HS-5 (cell line): ENCODE data around the gene DCUN1D2.
"Not testable (repeated sequence)": the region's sequence is repeated elsewhere in the genome, so short reads cannot be mapped to it uniquely, and the experiment has no call there.

Source experiments
- DNase-seq: peaks from one replicate; pipeline ENCODE4 v3.0.0-alpha.2; 2012; ENCODE audit warnings: low read depth

The DCUN1D2 gene

DNA sequence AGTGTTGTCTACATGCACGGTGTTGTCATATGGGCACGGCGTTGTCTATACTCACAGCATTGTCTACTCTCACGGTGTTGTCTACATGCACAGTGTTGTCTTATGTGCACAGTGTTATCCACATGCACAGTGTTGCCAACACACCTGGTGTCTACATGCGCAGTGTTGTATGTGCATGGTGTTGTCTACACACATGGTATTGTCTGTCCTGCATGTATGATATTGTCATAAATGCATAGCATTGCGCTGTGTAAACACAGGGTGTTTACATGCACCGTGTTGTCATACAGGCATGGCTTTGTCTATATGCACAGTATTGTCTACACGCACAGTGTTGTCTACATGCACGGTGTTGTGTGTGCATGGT is 44.0 kb downstream of the DCUN1D2 start:
- DNase-seq: no peak

DNA sequence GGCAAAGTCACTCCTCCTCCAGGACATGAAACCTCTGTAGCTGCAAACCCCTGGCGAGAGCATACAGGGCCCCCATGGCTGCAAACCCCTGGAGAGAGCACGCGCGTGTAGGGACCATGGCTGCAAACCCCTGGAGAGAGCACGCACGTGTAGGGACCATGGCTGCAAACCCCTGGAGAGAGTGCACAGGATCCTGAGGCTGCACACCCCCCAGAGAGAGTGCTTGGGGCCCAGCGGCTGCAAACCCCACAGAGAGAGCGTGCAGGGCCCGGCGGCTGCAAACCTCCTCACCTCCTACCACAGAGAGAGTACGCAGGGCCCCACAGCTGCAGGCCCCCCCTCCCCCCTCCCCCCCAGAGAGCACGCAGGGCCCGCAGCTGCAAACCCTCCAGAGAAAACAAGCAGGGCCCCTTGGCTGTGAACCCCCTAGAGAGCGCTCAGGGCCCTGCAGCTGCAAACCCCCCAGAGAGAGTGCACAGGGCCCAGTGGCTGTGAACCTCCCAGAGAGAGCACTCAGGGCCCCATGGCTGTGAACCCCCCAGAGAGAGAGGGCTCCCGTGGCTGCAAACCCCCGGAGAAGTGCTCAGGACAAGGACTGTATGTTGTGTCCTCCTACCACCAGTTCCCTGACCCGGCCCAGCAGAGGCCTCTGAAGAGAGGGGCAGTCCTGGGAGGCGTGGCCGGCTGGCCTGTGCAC is 44.6 kb downstream of the DCUN1D2 start:
- no peak for DNase-seq

DNA sequence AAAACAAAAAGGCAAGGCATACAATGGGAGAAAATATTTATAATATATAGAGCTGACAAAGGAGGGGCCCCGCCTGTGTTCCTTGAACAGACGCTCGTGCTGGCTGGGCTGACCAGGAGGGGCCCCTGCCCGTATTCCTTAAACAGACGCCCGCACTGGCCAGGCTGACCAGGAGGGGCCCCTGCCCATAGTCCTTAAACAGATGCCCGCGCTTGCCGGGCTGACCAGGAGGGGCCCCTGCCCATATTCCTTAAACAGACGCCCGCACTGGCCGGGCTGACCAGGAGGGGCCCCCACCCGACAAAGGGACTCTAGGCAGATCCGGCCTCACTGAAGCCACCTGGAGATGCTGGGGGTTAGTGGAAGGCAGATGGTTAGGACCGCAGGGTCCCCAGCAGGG is 46.5 kb downstream of the DCUN1D2 start:
- DNase-seq: no peak

DNA sequence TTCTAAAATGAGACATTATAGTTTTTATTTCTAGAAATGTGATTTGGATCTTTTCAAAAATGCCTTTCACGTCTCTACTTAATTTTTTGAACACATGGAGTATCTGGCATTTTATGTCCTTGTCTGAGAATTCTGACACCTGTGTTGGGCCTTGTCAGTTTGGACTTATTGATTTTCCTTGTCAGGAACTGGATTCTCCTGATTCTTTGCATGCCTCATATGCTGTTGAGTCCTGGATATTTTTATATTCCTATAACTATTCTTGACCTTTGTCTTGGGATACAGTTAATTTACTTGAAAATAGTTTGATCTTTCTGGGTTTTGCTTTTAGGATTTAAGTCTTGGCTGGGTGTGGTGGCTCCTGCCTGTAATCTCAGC is 47.5 kb downstream of the DCUN1D2 start:
- DNase-seq: no peak

DNA sequence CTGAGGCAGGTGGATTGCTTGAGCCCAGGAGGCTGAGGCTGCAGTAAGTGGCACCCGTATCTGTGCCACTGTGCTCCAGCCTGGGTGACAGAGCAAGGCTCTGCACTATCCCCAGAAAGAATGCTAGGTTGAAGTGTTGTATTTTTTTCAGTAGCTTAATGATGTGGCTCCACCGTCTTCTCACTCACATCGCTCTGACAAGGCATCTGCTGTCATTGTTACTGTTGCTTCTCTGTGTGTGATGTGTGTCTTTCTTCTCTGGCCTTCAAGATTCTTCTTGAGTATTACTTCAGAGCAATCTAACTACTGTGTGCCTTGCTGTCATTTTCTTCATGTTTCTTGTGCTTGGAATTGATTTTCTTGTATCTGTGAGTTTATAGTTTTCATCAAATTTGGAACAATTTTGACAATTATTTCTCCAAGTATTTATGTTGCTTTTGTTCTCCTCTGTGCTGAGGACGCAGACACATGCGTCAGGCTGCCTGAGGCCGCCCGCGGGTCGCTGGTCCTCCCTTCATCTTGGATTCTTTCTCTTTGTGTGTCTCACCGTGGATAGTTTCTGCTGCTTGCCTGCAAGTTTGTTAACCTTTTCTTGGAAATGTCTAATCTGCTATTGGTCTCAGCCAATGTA is 48.0 kb downstream of the DCUN1D2 start:
- no peak for DNase-seq

DNA sequence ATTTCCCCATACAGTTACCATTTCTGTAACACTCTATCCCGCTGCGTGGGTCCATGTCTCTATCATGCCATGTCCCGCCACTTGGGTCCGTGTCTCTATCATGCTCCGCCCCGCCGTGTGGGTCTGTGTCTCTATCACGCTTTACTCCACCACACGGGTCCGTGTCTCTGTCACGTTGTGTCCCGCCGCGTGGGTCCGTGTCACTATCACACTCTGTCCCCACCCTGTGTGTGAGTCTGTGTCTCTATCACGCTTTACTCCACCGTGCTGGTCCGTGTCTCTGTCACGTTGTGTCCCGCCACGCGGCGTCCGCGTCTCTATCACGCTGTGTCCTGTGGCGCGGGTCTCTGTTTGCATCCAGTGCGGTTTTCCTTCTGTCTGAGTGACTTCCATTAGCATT is 48.9 kb downstream of the DCUN1D2 start:
- DNase-seq: no peak

DNA sequence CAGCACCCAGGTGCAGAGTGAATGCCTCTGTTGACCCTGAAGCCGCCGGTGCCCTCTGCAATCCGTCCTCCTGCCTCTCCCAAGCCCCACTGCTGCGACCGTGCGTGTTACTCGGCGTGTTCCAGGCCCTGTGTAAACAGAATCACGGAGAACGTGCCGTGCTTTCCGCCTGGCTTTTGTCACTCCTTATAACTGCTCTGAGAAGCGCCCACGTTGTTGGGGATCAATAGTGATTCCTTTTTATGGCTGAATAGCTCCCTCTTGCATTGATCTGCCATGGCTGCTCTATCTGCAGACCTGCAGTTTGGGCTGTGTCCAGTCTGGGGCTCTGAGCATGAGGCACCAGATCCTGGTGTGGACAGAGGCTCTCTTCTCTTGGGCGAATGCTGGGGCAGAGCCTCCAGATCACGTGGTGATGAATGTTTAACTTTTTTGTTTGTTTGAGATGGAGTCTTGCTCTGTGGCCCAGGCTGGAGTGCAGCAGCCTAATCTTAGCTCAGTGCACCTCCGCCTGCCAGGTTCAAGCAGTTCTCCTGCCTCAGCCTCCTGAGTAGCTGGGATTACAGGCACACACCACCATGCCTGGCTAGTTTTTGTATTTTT is 53.0 kb downstream of the DCUN1D2 start:
- no peak for DNase-seq

DNA sequence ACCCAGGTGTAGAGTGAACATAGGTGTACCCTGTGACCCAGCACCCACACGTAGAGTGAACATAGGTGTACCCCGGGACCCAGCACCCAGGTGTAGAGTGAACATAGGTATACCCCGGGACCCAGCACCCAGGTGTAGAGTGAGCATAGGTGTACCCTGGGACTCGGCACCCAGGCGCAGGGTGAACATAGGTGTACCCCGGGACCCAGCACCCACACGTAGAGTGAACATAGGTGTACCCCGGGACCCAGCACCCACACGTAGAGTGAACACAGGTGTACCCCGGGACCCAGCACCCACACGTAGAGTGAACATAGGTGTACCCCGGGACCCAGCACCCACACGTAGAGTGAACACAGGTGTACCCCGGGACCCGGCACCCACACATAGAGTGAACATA is 53.6 kb downstream of the DCUN1D2 start:
- DNase-seq: not testable (repeated sequence)

DNA sequence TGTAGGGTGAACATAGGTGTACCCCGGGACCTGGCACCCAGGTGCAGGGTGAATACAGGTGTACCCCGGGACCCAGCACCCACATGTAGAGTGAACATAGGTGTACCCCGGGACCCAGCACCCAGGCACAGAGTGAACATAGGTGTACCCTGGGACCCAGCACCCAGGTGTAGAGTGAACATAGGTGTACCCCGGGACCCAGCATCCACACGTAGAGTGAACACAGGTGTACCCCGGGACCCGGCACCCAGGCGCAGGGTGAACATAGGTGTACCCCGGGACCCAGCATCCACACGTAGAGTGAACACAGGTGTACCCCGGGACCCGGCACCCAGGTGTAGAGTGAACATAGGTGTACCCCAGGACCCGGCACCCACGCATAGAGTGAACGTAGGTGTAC is 54.6 kb downstream of the DCUN1D2 start:
- DNase-seq: not testable (repeated sequence)

DNA sequence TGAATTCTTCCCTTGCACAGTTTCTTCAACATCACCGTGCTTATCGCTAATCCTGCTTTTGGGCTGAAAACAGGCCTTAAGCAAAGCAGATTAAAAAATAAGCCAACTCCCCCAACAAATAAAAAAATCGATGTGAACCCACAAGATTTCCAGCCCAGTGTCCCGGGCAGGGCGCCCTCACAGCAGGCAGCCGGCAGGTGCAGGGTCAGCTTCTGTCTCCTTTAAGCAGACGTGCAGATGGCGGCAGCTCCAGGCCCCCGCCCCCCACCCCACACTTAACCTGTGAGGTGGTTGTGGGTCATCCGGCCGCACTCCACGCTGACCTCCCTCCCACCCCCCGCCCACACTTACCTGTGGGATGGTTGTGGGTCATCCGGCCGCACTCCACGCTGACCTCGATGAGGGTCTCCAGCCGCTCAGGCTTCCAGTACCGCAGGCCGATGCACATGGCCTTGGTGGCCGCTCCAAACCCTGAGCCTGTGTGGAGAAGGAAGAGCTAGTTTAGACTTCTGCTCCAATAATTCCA is 57.1 kb downstream of the DCUN1D2 start:
- no peak for DNase-seq

DNA sequence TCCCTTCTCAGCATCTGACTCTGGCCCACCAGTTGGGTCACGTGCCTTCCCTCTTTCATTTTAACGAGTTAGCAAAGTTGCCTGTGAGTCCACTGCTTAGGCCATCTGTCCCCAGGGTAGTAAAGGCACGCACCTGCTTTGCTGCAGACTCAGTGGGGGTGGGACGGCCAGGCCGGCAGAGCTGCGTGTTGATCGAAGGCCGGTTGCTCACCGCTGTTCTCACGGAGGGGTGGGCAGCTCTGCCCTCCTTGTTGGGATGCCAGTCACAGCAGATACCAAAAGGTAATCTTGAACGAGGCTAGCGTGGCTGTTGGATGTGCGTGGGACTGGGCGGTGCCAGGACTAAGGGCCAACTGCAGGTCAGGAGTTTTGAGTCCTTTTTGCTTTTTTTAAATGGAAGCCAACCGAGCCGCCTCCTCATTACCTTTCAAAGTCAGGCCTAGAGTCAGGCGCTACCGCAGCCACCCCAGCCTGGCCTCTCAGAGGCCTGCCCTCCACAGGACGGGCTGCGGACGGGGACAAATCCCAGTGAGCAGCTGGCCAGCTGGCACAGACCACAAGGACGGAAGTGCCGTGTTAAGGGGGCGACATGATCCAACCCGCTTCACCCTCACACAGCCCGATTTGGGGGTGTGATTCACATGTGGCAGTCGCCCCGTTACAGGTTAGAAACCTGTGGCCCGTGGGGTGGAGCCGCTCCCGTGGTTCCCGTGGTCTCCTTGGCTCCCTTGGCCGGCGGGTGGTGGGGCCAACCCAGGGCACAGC is 57.8 kb downstream of the DCUN1D2 start:
- DNase-seq: no peak

DNA sequence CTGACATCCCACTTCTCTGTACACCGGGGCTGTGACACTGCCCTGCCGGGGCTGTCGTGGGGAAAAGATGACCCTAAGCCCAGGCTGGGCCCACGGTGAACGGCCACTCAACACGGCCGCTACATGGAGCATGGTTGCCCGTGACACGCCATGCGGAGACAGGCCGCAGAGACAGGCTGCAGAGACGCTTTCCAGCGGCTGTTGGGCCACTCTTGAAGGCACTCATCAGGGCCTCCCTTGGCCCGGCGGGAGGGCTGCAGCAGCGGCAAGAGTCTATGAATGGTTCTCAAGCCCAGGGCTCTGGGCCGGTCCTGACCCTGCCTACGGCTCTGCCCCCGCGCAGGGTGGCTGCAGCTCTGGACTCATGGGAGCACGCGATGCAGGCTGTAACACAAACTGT is 59.3 kb downstream of the DCUN1D2 start:
- DNase-seq: no peak

DNA sequence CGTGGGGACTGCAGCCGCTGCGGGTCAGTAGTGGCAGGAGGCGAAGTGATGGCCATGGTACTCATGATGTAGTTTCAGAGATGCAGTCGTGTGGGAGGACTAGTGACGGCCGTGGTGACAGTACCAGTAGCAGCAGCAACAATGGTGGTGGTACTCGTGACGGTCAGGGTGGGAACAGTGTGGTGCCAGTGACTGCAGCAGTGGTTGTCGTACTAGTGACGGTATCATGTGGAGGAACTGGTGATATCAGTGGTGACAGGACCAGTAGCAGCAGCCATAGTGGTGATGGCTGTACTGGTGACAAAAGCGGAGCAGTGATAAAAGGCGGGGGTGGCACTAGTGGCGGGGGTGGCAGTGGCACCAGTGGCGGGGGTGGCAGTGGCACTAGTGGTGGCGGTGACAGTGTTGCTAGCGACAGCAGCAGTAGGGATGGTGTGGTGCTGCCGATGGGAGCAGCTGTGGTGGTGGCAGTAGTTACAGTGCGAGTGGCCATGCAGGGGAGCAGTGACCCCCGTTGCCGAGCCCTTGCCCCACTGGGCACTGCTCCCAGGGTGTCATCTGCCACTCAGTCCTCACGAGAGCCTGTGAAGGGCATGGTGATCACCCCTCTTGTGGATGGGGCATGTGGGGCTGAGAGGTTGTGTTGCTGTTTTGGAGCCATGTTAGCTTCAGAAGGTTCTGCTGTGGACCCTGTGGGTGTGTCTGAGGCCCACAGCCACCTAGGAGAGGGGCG is 60.0 kb downstream of the DCUN1D2 start:
- no peak for DNase-seq

DNA sequence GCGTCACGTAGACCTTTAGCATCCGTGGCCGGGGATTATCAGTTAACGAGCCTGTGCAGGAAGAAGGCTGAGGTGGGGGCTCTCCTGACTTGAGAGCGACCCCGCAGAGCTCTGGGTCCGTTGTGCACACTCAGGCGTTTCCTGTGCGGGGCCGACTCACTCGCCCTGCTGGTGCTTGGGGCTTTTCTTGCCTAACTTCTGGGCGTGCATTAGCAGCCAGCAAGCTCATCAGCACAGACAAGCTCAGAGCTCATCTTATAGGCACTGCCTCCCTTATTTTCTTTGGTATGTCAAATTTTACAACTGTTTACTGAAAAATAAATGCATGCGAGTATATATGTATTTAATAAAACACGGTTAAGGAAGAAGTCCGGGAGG is 60.9 kb downstream of the DCUN1D2 start:
- no peak for DNase-seq

DNA sequence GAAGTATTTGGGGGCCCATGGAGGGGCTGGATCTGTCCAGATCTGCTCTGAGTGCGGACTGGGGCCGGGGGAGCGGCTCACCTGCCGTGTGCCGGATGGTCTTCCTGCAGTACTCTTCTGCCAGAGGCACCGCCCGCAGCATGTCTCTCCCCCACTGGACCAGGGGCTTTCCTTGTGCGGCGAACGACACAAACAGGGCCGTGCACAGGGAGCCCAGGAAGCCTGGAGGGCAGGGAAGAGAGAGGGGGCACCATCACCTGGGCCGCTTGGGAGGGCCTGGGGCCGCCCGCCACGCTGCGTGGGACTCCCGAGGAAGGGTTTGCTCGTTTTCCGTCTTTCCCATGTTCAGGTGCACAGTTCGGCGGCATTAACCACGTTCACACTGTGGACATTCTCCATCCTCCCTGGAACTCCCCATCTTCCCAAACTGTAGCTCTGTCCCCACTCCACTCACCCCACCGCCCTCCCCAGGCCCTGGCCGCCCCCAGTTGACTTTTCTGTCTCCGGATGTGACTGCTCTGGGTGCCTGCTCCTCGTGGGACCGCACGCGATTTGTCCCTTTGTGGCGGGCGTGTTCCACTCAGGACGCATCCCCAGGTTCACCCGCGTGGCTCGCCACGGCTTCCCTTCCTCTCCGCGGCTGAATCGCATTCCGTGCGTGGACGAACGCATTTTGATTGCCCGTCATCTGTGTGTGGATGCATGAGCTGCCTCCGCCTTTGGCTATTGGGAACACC is 61.5 kb downstream of the DCUN1D2 start:
- DNase-seq: no peak

DNA sequence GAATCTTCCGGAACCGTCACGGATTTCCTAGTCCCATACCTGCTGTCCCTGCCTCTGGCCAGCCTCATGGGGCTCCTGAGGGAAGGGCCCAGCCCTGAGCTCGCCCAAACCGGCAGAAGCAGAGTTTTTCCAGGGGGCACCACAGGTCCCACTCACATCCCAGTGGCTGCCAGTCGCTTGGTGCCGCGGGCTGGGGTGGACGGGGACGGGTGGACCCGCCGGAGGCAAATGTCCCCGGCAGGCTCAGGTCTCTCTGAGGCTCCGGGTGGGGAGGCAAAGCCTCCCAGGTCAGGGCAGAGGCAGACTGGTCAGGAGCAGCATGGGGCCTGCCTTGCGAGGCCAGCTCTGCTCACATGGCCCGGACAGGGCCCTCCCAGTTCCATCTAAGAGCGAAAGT is 62.0 kb downstream of the DCUN1D2 start:
- DNase-seq: no peak

DNA sequence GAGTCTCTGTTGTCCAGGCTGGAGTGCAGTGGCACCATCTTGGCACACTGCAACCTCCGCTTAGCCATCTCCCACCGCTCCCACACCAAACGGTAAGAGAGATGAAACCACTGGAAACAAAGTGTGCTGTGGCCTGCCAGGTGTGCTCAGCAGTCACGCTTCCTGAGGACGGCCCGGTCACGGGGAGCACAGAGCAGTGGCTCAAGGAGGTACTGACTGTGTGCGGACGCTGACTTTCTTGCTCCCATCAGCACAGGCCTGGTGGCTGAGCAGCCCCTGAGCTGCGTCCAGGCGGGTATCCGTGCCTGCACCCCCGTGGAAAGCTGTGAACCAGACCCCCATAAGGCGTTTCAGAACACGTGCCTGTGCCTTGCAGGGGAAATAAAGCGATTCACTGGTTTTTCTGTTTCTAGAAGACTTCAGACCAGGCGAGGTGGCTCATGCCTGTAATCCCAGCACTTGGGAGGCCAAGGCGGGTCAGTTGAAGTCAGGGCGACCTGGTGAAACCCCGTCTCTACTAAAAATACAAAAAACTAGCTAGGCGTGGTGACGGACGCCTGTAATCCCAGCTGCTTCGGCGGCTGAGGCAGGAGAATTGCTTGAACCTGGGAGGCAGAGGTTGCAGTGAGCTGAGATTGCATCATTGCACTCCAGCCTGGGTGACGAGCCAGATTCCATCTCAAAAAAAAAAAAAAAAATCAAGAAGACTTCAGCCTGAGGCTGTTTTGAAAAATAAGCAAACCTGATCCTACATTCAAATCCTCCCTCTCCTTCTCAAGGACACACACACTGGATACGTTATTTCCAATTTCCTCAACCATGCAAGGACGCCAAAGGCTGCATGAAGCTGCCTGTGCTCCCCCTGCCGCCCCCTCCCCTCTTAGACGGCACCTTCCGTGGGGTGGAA is 62.7 kb downstream of the DCUN1D2 start:
- DNase-seq: no peak

DNA sequence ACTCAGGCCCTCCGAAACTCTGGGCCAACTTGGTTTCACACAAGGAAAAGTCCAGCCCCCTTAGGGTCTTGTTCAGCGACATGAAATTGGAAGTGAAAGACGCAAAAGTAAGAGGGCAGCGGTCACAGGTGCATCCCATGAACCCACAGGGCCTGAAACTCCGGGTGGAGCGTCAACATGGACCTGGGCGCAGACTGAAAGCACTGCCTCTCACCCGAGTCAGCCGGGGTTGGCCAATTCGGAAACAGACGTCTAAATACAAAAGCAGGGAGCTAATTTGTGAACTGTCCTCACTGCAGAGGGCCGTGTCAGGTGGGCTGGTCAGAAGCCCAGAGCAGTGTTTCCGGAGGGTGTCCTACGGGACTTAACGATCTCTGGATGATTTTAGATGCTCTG is 63.9 kb downstream of the DCUN1D2 start:
- DNase-seq: no peak

DNA sequence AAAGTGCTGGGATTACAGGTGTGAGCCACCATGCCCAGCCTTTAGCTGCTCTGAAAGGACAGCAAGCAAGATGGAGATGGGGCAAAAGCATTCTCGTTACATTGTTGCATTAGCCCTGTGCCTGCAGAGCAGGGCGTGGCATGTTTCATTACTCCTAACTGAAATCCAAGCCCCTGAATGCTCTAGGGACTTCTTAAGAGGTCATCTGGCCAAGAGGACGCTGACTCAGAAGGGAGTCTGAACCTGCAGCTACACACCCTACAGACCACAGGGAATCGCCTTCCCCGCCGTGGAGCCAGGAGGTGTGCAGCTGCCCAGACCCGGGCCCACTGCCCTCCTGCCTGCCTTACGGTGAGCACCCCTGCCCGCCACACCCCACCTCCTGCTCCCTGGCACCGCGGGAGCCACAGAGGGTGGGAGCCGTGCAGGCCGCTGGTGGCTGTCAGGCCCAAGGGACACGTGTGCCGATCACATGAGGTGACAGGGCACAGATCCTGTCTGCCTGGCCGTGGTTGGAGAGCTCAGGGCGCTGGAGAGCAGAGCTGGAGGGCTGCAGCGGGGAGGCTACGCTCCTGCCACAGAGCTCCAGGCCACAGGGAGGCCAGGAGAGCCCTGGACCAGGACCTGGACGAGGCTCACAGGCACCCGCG is 64.4 kb downstream of the DCUN1D2 start:
- no peak for DNase-seq
